SH-SY5Y (cell line): ENCODE measurements around the gene ZNF687.

ENCODE experiments used
- GATA2 ChIP-seq: IDR thresholded peaks from 2 replicates; pipeline ENCODE4 v1.6.1; 2011; ENCODE audit warnings: mild to moderate bottlenecking, low read depth, low read length
- GATA3 ChIP-seq: IDR thresholded peaks from 2 replicates; pipeline ENCODE4 v1.6.1; 2011; ENCODE audit warnings: low read depth, mild to moderate bottlenecking, low read length, moderate library complexity

DNA sequence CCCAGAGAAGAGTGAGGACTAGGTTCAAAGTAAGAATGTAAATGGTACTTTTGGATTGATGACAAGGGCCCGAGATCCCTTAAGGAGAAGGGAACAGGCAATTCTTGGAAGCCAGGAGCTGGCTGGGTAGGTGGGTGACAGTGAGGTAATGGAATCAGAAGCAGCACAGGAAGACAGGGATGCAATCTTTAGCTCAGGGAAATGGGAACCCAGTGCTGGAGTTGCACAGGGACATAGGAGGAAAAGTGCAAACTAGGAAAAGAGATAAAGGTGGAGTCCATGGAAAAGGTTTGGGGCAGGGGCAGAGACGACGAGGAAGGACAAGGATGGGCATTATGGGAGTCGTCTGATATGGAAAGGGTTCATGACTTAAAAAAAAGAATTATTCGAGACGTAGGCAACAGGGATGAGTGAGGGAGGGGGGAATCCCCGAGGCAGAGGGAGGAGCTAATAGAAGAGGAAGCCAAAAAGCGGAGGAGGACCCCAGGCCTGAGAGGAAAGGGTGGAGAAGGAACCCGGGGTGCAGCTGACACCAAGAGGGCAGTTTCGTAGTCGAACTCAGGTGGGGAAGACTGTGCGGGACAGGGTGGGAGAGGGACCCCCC, 44.6 kb downstream of the ZNF687 start:
- no peak for TF ChIP-seq GATA2
- no peak for TF ChIP-seq GATA3
